HCT116 (cell line): ENCODE results near the gene ANKRD2.

ENCODE experiments used
- ATF3 ChIP-seq: IDR thresholded peaks from 2 replicates; pipeline ENCODE4 v1.6.1; 2012
- CEBPB ChIP-seq: IDR thresholded peaks from 2 replicates; pipeline ENCODE4 v1.6.1; 2012; ENCODE audit warnings: low read depth
- CTCF ChIP-seq, 3 experiments: fragments of 200-600 bp in 1 of 3; sonication (generic) in 1 of 3; IDR thresholded peaks in 2 of 3; conservative IDR thresholded peaks in 1 of 3; 2 replicates each; pipeline ENCODE4 v1.5.1; 2012 to 2017; ENCODE audit warnings: low read depth in 2 of 3, low read length in 2 of 3, antibody characterized with exemption in 1 of 3, borderline replicate concordance in 1 of 3, control low read depth in 1 of 3, mild to moderate bottlenecking in 1 of 3, mixed read lengths in 1 of 3, mixed run types in 1 of 3, moderate library complexity in 1 of 3; ENCODE audit not compliant: insufficient read depth in 1 of 3
- MAX ChIP-seq: IDR thresholded peaks from 2 replicates; pipeline ENCODE4 v1.6.1; 2012
- RAD21 ChIP-seq: IDR thresholded peaks from 2 replicates; pipeline ENCODE4 v1.6.1; 2012; ENCODE audit warnings: low read depth, mild to moderate bottlenecking
- SRF ChIP-seq: IDR thresholded peaks from 2 replicates; pipeline ENCODE4 v1.6.1; 2012; ENCODE audit warnings: low read depth
- ZFX ChIP-seq: fragments of 450-650 bp; IDR thresholded peaks from 2 replicates; pipeline ENCODE4 v1.6.1; 2017

- TF ChIP-seq ATF3, result no peak
- TF ChIP-seq CTCF (IDR thresholded peaks at IDR 0.05 in 2 of 3, conservative IDR thresholded peaks at IDR 0.05 in 1 of 3; ENCODE audit: borderline replicate concordance in 1 of 3, insufficient read depth in 1 of 3, low read depth in 2 of 3, low read length in 2 of 3), result no peak
- TF ChIP-seq MAX, result no peak
- no peak for TF ChIP-seq RAD21
- no peak for TF ChIP-seq ZFX
- TF ChIP-seq CEBPB, result no peak
- TF ChIP-seq SRF, result no peak
Measured at GRCh38 chr10:97600616-97601015, 28.0 kb downstream of the ANKRD2 start.
